ENCODE data around the gene C1orf50.

C1orf50 gene

GRCh38 chr1:42736152-42736551 is 30.9 kb upstream of the C1orf50 start:
- Mint-ChIP-seq H3K9me3 (no peaks in the 10 kb centered on the region), H3K4me3 (no peak overlapping the region), H3K36me3 (ENCODE audit: low read depth) (no peaks in the 10 kb centered on the region), H3K27me3 (no peaks in the 10 kb centered on the region), H3K27ac (no peak overlapping the region), H3K4me1 (ENCODE audit: low read depth) (peaks cover 6% of the 10 kb centered on the region)

GRCh38 chr1:42736571-42737200 is 30.4 kb upstream of the C1orf50 start:
- no peak overlapping the region for H3K4me3 Mint-ChIP-seq
- no peaks in the 10 kb centered on the region for H3K36me3 Mint-ChIP-seq (ENCODE audit: low read depth)
- peaks cover 6% of the 10 kb centered on the region for H3K4me1 Mint-ChIP-seq (ENCODE audit: low read depth)
- peak overlapping the region; percentile 17 for H3K27ac Mint-ChIP-seq
- H3K9me3 Mint-ChIP-seq: no peaks in the 10 kb centered on the region
- H3K27me3 Mint-ChIP-seq: no peaks in the 10 kb centered on the region

- peaks cover 6% of the 10 kb centered on the region for H3K4me1 Mint-ChIP-seq (ENCODE audit: low read depth)
- H3K9me3 Mint-ChIP-seq: no peaks in the 10 kb centered on the region
- no peak overlapping the region for H3K4me3 Mint-ChIP-seq
- H3K36me3 Mint-ChIP-seq (ENCODE audit: low read depth): no peaks in the 10 kb centered on the region
- no peaks in the 10 kb centered on the region for H3K27me3 Mint-ChIP-seq
- no peak overlapping the region for H3K27ac Mint-ChIP-seq
Observed at GRCh38 chr1:42737257-42737656, 29.8 kb upstream of the C1orf50 start.

- H3K9me3 Mint-ChIP-seq: no peaks in the 10 kb centered on the region
- H3K36me3 Mint-ChIP-seq (ENCODE audit: low read depth): no peaks in the 10 kb centered on the region
- H3K27ac Mint-ChIP-seq: no peak overlapping the region
- no peaks in the 10 kb centered on the region for H3K27me3 Mint-ChIP-seq
- H3K4me3 Mint-ChIP-seq: no peak overlapping the region
- peaks cover 6% of the 10 kb centered on the region for H3K4me1 Mint-ChIP-seq (ENCODE audit: low read depth)
Observed at GRCh38 chr1:42737986-42738677, 28.9 kb upstream of the C1orf50 start.

- Mint-ChIP-seq H3K27ac (no peak overlapping the region), H3K4me1 (ENCODE audit: low read depth) (peaks cover 6% of the 10 kb centered on the region), H3K4me3 (no peak overlapping the region), H3K9me3 (no peaks in the 10 kb centered on the region), H3K27me3 (no peaks in the 10 kb centered on the region), H3K36me3 (ENCODE audit: low read depth) (no peaks in the 10 kb centered on the region)
Observed at GRCh38 chr1:42738678-42739226, 28.3 kb upstream of the C1orf50 start.

GRCh38 chr1:42739753-42740700 is 27.0 kb upstream of the C1orf50 start, which contains the start of gene CLDN19:
TSS of gene CLDN19 (minus strand) at chr1:42740236. CDS start at chr1:42740063, 173 bp downstream.
- no peak within 1 kb of the TSS for H3K27ac Mint-ChIP-seq
- H3K4me3 Mint-ChIP-seq: no peak within 1 kb of the TSS

GRCh38 chr1:42740851-42741580 is 26.0 kb upstream of the C1orf50 start:
- H3K27me3 Mint-ChIP-seq: no peaks in the 10 kb centered on the region
- H3K36me3 Mint-ChIP-seq (ENCODE audit: low read depth): no peaks in the 10 kb centered on the region
- peaks cover 6% of the 10 kb centered on the region for H3K4me1 Mint-ChIP-seq (ENCODE audit: low read depth)
- H3K27ac Mint-ChIP-seq: no peak overlapping the region
- no peaks in the 10 kb centered on the region for H3K9me3 Mint-ChIP-seq
- H3K4me3 Mint-ChIP-seq: no peak overlapping the region

More at GRCh38 chr1:42739753-42740700, 27.0 kb upstream of the C1orf50 start, which contains the start of gene CLDN19:
- Mint-ChIP-seq H3K27me3 (no peaks in the 10 kb centered on the region), H3K4me1 (ENCODE audit: low read depth) (peaks cover 6% of the 10 kb centered on the region), H3K9me3 (no peaks in the 10 kb centered on the region), H3K36me3 (ENCODE audit: low read depth) (no peaks in the 10 kb centered on the region)

- Mint-ChIP-seq H3K27ac (no peak overlapping the region), H3K27me3 (no peaks in the 10 kb centered on the region), H3K4me1 (ENCODE audit: low read depth) (peaks cover 6% of the 10 kb centered on the region), H3K4me3 (no peak overlapping the region), H3K9me3 (no peaks in the 10 kb centered on the region), H3K36me3 (ENCODE audit: low read depth) (no peaks in the 10 kb centered on the region)
Observed at GRCh38 chr1:42741706-42742105, 25.3 kb upstream of the C1orf50 start.

- no peak overlapping the region for H3K4me3 Mint-ChIP-seq
- peaks cover 3% of the 10 kb centered on the region for H3K4me1 Mint-ChIP-seq (ENCODE audit: low read depth)
- no peak overlapping the region for H3K27ac Mint-ChIP-seq
- H3K9me3 Mint-ChIP-seq: no peaks in the 10 kb centered on the region
- H3K36me3 Mint-ChIP-seq (ENCODE audit: low read depth): no peaks in the 10 kb centered on the region
- no peaks in the 10 kb centered on the region for H3K27me3 Mint-ChIP-seq
Observed at GRCh38 chr1:42742141-42742540, 24.9 kb upstream of the C1orf50 start.

- Mint-ChIP-seq H3K27ac (no peak overlapping the region), H3K4me3 (no peak overlapping the region), H3K9me3 (no peaks in the 10 kb centered on the region), H3K36me3 (ENCODE audit: low read depth) (no peaks in the 10 kb centered on the region), H3K27me3 (no peaks in the 10 kb centered on the region), H3K4me1 (ENCODE audit: low read depth) (no peaks in the 10 kb centered on the region)
Observed at GRCh38 chr1:42742617-42743316, 24.3 kb upstream of the C1orf50 start.

- Mint-ChIP-seq H3K4me3 (no peak overlapping the region), H3K27ac (no peak overlapping the region), H3K27me3 (no peaks in the 10 kb centered on the region), H3K36me3 (ENCODE audit: low read depth) (peaks cover 6% of the 10 kb centered on the region), H3K4me1 (ENCODE audit: low read depth) (no peaks in the 10 kb centered on the region), H3K9me3 (no peaks in the 10 kb centered on the region)
Observed at GRCh38 chr1:42743317-42744147, 23.5 kb upstream of the C1orf50 start.

- Mint-ChIP-seq H3K4me3 (no peak overlapping the region), H3K27me3 (no peaks in the 10 kb centered on the region), H3K9me3 (no peaks in the 10 kb centered on the region), H3K27ac (no peak overlapping the region), H3K36me3 (ENCODE audit: low read depth) (peaks cover 12% of the 10 kb centered on the region), H3K4me1 (ENCODE audit: low read depth) (no peaks in the 10 kb centered on the region)
Observed at GRCh38 chr1:42744148-42744413, 23.0 kb upstream of the C1orf50 start.

GRCh38 chr1:42745851-42746250 is 21.2 kb upstream of the C1orf50 start:
- no peaks in the 10 kb centered on the region for H3K9me3 Mint-ChIP-seq
- no peaks in the 10 kb centered on the region for H3K4me1 Mint-ChIP-seq (ENCODE audit: low read depth)
- no peak overlapping the region for H3K4me3 Mint-ChIP-seq
- H3K36me3 Mint-ChIP-seq (ENCODE audit: low read depth): peaks cover 23% of the 10 kb centered on the region
- no peaks in the 10 kb centered on the region for H3K27me3 Mint-ChIP-seq
- H3K27ac Mint-ChIP-seq: no peak overlapping the region
